Umbilical cord (tissue), 2 donors: ENCODE results near the gene RIN3. TPM values are rescaled to one million over a fixed set of nuclear protein-coding genes. Genes with fewer than 3 reads are reported as not detected.
"Not testable (repeated sequence)": the region's sequence is repeated elsewhere in the genome, so short reads cannot be mapped to it uniquely, and the experiment has no call there.

Experiments used
- DNase-seq: peaks from one replicate; pipeline ENCODE4 v3.0.0-alpha.2; 2015; ENCODE audit warnings: low spot score
- total RNA-seq: library from RNA; depleted of rRNA; stranded (reverse); fragments of >200 nt; gene quantifications from one replicate; pipeline ENCODE4 v1.2.3, GENCODE V29; 2014; ENCODE audit warnings: low replicate concordance; ENCODE audit not compliant: insufficient read depth

RIN3 gene
- total RNA-seq, 1 donor from 2014 or later = 15.2 TPM

DNA sequence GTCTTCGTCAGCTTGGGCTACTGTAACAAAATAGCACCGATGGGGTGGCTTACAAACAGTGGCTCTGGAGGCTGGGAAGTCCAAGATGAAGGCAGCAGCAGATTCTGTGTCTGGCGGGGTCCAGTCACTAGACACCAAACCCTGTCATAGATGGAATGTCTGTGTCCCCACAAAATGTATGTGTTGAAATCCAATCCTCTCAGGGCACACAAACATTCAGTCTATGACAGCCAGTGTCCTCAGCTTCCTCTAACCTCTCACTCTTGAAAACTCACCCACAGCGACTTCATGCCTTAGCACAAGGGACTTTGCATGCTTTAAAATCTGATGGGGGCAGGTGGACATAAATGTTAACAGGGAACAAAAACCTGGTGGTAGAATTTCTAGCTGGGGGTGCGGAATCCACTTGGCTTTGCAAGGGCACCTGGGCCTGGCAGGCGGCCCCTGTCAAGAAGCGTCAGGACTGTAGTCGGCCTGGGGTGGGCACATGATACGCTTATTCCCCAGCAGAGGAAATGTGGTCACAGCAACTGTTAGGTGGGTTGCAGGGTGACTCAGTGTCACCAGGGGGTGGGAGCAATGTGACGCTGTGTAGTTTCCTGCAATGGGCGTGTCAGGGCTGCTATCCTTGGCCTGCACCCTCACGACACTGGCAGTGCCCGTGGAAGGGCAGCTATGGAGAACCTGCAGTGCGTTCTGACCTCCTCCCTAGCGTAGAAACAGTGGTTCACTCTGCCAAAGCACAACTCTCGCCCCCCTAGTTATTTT, 17.7 kb downstream of the RIN3 start:
- no peak for DNase-seq

- no peak for DNase-seq
Observed at GRCh38 chr14:92532490-92533163, 19.0 kb downstream of the RIN3 start.

DNA sequence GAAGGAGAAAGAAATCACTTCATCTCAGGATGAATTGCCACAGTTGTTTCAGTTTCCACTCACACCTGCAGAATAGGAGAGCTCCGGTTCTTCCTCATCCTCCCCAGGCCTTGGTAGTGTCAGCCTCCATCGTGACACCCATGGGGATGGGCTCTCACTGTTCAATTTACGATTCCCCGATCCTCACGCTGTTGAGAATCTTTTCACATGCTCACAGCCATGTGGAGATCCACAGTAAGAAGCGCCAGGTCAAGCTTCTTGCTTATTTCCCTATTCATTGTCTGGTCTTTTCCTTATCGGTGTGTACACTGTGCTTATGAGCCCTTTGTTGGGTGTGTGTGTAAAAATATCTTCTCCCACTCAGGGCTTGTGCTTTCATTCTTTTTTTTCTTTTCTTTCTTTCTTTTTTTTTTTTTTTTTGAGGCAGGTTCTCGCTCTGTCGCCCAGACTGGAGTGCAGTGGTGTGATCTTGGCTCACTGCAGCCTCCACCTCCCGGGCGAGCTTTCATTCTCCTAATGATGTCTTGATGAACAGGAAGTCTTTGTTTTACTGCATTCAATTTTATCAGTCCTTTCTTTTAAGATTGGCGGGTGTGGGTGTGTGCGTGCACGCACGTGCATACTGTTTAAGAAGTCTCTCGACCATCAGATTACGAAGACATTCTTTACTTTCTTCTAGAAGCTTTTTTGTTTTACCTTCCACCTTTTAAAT, 21.5 kb downstream of the RIN3 start:
- DNase-seq = no peak

DNA sequence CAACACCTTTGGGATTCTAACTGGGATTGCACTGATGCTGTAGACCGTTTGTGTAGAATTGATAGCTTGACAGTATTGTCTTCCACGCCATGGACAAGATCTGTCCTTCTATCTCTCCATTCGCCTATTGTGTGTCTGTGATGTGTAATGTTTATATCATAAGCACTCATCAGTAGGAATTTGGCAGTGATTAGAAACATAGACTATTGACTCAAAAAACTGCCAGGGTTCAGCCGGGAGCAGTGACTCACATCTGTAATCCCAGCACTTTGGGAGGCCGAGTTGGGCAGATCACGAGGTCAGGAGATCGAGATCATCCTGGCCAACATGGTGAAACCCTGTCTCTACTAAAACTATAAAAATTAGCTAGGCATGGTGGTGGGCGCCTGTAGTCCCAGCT, 22.6 kb downstream of the RIN3 start:
- not testable (repeated sequence) for DNase-seq

DNA sequence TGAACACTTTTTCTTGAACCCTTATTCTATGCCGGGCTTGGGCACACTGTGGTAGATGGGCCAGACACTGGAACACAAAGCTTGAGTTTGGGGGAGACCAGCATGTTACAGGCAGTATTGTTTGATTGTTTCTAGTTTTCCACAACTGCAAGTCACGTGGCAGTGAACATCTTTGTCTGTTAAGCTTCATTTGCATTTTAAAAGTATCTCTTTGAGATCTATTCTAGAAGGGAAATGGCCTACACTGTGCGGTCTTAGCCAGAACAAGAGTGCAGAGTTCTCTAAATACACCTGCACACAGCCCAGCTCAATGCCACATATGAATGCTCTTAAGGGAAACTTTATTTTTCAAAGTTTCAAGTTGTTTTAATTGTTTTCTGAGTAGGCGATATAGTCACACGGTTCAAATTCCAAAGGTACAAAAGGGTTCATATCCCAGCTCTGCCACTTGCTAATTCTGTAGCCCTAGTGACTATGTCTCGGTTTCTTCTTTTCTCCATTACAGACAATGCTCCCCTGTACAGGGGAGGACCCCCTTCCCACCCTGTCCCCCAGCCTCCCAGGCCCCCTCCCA, 24.9 kb downstream of the RIN3 start:
- DNase-seq = no peak

GRCh38 chr14:92539419-92539818, 25.8 kb downstream of the RIN3 start:
- no peak for DNase-seq

DNA sequence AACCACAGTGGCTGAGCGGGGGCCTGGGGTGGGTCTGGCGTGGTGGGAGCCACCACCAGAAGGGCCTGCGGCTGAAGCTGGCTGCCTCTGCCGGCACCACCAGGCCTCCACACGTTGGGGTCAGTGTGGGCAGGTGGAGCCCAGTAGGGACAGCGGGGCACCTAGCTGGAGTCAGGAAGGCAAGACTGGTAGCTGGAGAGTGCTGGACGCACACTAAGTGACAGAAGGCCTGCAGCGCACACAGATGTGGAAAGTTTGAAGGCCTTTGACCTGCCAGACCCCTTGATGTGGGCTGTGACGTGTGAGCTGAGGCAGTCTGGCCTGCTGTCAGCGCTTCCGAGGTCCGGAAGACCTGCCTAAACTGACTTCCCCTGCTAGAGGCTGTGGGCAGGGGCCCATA, 26.3 kb downstream of the RIN3 start:
- no peak for DNase-seq

- peak; percentile 95 for DNase-seq
Observed at GRCh38 chr14:92540472-92541048, 27.0 kb downstream of the RIN3 start.

DNA sequence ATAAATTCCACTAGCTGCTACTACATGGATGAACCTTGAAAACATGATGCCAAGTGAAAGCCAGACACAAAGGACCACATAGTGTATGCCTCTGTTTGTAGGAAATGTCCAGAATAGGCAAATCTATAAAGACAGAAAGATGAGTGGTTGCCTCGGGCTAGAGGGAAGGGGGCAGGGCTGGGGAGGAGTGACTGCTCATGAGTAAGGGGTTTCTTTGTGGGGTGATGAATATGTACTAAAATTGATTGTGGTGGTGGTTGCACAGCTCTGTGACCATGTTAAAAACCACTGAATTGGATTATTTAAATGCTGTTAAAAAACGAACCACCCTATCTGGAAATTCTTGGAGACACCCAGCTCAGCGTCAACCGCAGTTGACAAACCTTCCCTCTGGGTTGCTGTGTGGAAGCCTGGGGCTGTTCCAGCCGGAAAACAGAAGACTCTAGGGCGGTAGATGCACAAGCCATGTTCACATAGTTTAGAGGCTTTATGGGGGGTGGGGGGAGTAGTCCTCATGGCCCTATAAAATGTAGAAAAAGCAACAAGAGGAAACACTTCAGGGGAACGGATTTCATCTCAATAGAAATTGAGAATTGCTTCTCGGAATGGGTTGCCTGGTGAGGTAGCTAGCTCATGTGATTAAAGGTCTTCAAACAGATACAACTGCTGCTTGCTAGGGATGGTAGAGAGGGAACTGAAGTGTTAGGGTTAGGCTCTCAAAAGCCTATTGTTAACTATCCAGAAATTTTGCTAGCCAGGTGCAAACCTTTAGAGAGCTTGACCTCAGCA, 29.4 kb downstream of the RIN3 start:
- DNase-seq = no peak

- DNase-seq = no peak
Observed at GRCh38 chr14:92544051-92544720, 30.6 kb downstream of the RIN3 start.

DNA sequence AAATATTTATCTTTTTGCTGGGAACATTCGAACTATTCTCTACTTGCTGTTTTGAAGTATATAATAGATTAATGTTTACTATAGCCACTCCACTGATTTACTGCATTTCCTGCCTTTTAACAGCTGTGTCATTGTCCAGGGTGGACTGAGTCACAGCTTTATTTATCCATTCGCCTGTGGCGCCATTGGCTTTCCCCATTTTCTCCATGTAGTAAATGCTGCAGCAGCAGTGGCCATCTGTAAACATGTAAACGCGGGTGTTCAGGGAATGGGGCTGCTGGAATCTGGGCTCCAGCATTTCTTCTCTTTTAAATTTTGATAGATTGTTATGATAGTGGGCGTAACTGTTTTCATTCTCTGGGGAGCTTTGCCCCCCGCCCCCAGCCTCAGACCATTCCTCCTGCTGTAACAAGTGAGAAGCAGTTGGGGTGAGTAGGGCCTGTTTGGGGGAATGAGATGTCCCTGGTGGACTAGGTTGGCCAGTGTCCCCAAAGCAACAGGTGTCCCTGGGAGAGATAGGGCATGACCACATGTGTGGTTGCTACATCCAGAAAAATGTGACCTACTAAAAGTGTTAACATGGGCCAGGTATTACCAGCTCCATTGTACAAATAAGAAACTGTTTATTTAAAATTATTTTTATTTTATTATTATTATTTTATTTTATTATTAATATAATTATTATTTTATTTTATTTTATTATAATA, 32.9 kb downstream of the RIN3 start:
- no peak for DNase-seq

GRCh38 chr14:92549105-92549858, 35.7 kb downstream of the RIN3 start:
- no peak for DNase-seq

- peak; percentile 35 for DNase-seq
Observed at GRCh38 chr14:92549859-92550230, 36.3 kb downstream of the RIN3 start.

- no peak for DNase-seq
Observed at GRCh38 chr14:92551044-92551841, 37.7 kb downstream of the RIN3 start.

- no peak for DNase-seq
Observed at GRCh38 chr14:92552066-92552465, 38.5 kb downstream of the RIN3 start.

DNA sequence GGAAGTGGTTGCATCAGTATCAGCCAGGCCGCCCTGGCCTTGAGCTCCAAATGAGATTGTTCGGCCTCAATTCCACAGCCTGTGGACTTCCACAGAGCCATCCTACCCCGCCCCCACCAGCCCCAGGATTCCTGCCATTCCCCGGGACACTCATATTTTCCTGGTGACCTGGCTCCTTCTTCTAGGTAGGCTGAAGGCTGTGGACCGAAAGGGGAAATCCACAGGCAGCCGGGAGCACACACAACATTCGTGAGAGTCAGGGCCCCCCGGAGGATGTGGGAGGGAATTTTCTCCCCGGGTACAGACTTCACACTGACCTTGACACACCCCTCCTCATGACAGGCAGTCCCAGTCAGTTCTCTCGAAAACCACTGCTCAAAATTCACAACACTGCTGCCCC, 39.9 kb downstream of the RIN3 start:
- DNase-seq = no peak

GRCh38 chr14:92555465-92556111, 42.0 kb downstream of the RIN3 start:
- no peak for DNase-seq

GRCh38 chr14:92556255-92556741, 42.7 kb downstream of the RIN3 start:
- DNase-seq = no peak
